GM12873 (cell line): ENCODE results near the gene SCAF1.

Source experiments
- CTCF ChIP-seq: IDR thresholded peaks from 2 replicates; pipeline ENCODE4 v1.5.1; 2012; ENCODE audit warnings: low read depth, mild to moderate bottlenecking, moderate library complexity, low read length, control low read depth; ENCODE audit not compliant: insufficient read depth; ENCODE audit errors: missing control alignments

The SCAF1 gene

GRCh38 chr19:49696115-49696514 is 54.1 kb downstream of the SCAF1 start:
- no peak for TF ChIP-seq CTCF

- TF ChIP-seq CTCF: no peak
Measured at GRCh38 chr19:49696865-49697264, 54.9 kb downstream of the SCAF1 start.

GRCh38 chr19:49699364-49699763 is 57.4 kb downstream of the SCAF1 start:
- no peak for TF ChIP-seq CTCF

GRCh38 chr19:49700563-49700962 is 58.6 kb downstream of the SCAF1 start:
- no peak for TF ChIP-seq CTCF

- TF ChIP-seq CTCF: no peak
Measured at GRCh38 chr19:49701271-49701786, 59.3 kb downstream of the SCAF1 start.

- TF ChIP-seq CTCF: no peak
Measured at GRCh38 chr19:49704888-49705642, 63.1 kb downstream of the SCAF1 start.

- no peak for TF ChIP-seq CTCF
Measured at GRCh38 chr19:49705919-49706318, 63.9 kb downstream of the SCAF1 start.
